Subcutaneous adipose tissue (tissue), 4 donors: Measurements from ENCODE around the gene FRMD4A. TPM values are rescaled to one million over a fixed set of nuclear protein-coding genes. Genes with fewer than 3 reads are reported as not detected.

Source experiments
- total RNA-seq, 4 donors: library from RNA; depleted of rRNA; stranded (reverse); fragments of >200 nt; gene quantifications; one replicate each; pipeline ENCODE4 v1.1.0, GENCODE V29; 2016
- TF ChIP-seq, protein P1 (sequence below): fragments of 450-650 bp; IDR thresholded peaks from one replicate; pipeline ENCODE4 v1.5.1; 2016; ENCODE audit warnings: low read depth, mild to moderate bottlenecking, control low read depth, antibody characterized with exemption, moderate library complexity

FRMD4A gene
- total RNA-seq, 4 donors from 2014 or later, result 70.0 to 206 (median 81.4) TPM

DNA sequence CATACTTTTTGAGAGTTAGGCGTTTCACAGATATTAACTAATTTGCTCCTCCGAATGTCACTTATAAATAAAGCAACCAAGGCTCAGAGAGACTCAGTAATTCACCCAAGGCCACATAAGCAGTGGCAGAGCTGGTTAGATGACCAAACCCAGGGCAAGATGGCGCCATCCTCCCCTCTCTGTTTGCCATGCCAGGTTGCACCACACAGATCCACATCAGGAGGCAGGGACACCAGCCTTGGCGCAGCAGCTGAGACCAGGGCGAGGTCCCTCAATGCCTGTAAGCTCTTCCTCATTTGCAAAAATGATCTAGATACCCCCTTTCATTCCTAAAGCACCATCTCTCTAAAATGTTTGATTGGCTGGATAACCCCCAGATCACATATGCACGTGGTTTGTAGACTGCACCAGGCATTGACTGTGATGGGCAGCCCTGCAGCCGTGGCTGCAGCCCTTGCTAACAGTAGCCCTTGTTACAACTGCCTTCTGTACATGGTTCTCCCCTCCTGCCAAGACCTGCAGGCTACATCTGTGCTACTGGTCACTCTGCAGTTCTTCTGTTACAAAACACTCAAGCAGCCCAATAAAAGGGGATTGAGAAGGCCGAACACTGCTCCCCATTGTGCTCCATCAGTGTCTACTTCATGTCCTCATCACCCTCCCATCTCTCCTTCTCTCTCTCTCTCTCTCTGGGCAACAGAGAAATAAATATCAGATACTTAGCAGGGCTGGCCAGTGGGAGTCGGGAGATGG is 445.3 kb downstream of the FRMD4A start:
- TF ChIP-seq, protein P1, sequence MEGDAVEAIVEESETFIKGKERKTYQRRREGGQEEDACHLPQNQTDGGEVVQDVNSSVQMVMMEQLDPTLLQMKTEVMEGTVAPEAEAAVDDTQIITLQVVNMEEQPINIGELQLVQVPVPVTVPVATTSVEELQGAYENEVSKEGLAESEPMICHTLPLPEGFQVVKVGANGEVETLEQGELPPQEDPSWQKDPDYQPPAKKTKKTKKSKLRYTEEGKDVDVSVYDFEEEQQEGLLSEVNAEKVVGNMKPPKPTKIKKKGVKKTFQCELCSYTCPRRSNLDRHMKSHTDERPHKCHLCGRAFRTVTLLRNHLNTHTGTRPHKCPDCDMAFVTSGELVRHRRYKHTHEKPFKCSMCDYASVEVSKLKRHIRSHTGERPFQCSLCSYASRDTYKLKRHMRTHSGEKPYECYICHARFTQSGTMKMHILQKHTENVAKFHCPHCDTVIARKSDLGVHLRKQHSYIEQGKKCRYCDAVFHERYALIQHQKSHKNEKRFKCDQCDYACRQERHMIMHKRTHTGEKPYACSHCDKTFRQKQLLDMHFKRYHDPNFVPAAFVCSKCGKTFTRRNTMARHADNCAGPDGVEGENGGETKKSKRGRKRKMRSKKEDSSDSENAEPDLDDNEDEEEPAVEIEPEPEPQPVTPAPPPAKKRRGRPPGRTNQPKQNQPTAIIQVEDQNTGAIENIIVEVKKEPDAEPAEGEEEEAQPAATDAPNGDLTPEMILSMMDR, result no peak

DNA sequence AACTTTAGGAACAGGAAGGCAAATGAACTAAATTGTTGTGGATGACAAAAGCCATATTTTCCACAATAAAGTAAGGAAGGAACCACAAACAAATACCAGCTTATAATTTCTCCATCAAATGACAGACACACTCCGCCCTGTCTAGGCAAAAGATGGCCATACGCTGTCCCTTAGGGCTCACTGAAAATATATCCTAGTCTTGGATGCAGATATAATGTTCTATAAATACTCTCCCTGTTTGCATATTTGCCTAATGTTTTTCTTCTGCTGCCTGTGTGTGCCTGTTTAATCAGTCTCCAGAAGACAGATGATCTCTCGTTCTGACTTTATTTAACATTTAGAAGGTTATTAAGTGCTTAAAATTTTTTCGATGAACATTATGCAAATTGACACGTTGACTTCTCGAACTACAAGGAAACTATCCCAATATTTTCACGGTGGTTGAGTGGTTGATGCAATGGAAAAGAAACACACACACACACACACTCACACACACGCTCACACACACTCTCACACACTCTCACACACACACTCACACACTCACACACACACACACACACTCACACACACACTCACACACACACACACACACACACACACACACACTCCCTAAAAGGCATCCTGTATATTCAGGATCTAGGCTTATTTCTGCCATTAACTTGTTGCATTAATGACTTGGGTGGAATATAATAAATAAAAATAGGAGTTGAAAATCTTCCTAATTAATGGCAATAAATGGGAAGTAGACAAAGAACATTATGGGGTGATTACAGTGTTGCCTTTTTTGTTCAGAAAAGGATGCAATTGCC is 446.9 kb downstream of the FRMD4A start:
- TF ChIP-seq, protein P1, result no peak

DNA sequence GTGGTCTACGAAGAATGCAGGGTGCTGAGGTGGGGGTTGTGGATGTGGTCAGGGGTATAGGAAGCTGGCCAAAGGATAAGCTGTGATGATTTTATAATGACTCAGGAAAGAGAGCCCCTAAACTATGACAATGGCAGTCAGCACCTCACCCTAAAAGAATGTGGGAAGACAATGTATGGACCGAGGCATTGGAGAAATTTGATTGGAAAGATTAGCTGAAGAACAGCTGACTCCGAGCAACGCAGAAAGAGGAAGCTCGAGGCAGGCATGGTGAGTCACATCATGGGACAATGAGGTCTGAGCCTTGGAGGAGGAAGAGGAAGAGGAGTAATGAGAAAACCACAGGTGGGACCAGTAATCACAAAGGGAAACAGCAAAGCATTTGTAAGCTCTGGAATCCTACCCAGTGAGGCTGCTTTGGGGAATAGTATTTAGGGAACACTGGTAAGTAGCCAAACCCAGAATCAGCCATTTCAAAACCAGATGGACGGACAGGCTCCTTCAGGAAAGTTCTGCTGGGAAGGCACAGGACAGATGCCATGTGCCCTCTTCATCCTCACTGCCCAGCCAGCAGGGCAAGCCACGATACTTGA is 448.5 kb downstream of the FRMD4A start:
- TF ChIP-seq, protein P1, result no peak

DNA sequence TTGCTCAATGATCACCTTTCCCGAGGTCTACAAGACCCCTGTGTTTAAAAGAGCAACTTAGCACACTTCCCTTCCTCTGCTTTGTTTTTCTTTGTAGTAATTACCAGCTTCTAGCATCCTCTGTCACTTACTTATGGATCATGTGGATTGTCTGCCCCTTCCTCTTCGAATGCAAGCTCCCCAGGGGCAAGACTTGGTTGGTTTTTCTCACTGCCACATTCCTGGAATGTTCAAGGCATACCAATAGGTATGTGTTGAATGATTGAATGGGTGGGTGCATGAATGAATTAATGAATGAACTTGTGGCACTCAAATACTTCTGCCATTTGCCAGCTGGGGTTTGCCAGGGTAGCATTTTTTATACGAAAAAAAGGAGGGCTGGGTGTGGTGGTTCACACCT is 450.0 kb downstream of the FRMD4A start:
- TF ChIP-seq, protein P1, result no peak

DNA sequence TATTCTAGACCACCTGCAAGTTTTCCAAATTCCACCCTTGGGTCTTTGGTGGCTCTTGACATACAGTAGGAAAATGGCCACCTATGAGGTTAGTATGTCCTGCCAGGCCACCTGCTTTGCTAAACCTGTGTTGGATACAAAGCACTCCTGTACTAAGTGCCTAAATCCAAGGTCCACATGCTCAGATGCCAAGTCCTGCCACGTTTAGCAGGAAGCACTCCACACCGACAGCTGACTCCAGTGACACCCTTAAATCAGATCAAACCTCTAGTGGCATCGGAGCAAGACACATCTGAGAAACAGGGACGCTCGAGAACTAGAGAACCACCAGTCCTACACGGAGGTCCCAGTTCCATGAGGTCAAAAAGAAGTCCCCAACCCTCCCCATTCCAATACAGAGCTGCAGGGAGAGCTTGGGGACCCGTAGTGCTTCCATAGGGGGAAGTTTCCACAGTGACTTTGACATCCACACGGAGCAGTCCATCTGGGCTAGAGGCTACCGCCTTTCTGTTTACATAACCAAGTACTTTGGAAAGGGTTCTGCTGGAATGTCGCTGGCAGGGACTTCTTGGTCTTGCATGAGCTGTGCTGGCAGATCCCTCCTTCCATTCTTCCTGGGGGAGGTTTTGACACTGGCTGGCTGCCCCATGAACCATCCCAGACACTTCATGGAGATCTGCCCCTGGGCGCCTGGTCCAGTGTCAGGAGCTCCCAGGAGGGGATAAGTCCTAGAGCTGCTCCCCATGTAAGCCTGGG is 453.4 kb downstream of the FRMD4A start:
- TF ChIP-seq, protein P1, result no peak

DNA sequence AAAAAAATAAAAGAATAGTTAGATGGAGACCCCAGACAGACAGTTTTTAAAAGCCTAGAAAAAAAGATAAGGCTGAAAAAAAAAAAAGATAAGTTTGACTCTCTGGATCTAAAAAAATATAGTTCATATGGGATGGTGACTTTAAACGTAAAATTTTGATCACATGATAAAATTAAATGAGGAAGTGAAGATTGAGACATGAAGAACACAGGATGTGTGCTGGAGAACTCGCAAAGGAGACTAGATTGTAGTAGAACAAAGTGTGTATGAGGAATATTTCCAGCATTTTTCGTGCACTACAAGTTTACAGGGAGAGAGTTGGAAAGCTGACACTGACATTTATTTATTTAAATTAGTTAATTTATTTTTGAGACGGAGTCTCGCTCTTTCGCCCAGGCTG is 457.5 kb downstream of the FRMD4A start:
- TF ChIP-seq, protein P1, result no peak

DNA sequence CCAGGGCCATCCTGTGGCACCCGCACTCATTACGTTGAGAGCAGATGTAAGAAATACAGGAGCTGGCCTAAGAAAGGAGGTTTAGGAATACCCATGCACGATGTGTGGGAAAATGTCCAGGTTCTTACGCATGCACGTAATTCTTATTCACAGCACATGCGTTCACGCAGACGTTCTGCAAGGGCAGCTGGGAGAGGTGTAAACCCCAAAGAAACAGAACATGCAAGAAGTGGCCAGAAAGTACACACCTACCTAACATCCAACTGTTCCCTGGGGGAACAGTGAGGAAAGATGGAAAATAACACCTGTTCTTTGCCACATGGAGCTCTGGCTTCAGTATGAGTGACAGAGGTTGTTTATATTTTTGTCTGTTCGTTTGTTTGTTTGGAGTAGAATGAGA is 458.3 kb downstream of the FRMD4A start:
- TF ChIP-seq, protein P1, result no peak
